HG02970 (cell line): ENCODE results near the gene SSBP2.

ENCODE experiments used
- ATAC-seq: cut with Tn5 transposase; IDR thresholded peaks from one replicate; pipeline ENCODE4 v1.9.1; 2021; ENCODE audit warnings: mild to moderate bottlenecking, moderate library complexity, moderate number of reproducible peaks; ENCODE audit not compliant: unreplicated experiment, low FRiP score

The SSBP2 gene

DNA sequence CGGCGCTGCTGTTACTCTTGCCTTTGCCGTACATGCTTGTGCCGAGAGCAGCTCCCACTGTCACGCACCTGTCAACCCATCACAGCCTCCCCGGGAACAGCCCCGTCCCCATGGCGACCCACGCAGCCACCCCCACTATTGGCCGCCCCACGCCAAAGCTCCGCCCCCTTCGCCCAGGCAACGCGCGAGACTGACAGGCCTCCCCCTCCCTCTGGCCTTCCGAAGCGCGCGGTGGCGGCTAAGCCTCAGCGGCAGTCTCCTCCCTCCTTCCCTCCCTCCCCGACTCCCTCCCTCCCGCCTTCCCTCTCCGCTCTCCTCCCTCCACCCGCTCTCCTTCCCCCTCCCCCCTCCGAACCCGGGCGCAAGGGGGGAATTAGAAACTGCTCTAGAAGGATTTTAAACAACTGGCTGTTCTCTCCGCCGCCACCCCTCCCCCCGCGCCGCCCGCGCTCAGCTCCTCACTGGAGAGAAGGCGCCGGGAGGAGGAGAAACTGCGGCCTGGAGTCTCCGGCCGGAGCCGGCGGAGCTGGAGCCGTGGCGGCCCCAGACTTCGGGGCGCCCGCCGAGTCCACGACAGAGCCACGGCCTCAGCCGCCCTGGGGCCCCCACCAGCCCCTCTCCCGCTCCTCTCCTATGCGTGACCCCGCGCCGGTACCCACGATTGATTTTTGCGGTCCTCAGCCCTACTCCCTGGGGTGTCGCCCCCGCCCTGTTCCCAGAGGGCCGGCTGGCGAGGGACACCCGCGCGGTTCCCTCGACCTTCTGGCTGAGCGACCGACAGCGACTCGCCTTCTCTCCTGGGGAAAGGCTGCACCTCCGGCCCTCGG, at the start of gene SSBP2:
SSBP2 (minus strand) TSS at position 89 of the 827 bp plus-strand sequence; CDS start at position 34, 55 bp downstream.
- ATAC-seq, result peak; percentile 80

- no peak for ATAC-seq
Measured at GRCh38 chr5:81795666-81796065, 44.8 kb upstream of the SSBP2 start.

DNA sequence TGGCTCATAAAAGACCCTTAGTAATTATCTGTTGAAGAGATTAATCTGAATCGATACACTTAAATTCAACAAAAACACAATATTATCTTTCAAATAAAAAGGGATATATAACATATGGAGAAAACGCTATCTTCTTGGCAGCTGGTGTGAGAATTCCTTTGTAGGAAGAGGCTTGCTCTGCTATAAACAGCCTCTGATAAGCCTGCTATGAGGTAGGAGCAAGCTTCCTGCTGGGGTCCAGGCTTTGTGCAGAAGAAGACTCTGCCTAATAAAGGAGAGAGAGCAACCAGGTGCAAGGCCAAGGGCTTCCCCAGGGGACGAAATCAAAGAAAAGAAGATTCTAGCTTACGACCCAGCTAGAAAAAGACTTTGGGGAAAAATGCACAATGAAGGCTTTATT, 43.3 kb upstream of the SSBP2 start:
- no peak for ATAC-seq

DNA sequence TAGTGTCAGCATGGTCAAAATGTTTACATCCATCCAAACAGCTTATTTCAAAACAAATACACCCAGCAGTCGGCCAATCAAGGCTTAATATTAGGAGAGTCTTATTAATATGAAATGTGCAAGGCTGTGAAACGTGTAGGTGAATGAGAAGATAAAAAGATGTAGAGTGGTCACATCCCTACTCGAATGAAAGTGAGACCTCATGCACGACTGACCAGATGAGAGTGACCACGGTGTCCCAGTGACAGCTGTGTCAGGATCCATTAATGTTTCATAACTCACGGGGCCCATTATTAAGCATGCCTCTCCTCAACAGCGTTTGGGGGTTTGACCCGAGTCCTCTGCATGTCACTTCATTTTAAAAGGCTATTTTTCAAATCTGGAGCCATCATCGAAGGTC, 39.4 kb upstream of the SSBP2 start:
- ATAC-seq, result no peak

DNA sequence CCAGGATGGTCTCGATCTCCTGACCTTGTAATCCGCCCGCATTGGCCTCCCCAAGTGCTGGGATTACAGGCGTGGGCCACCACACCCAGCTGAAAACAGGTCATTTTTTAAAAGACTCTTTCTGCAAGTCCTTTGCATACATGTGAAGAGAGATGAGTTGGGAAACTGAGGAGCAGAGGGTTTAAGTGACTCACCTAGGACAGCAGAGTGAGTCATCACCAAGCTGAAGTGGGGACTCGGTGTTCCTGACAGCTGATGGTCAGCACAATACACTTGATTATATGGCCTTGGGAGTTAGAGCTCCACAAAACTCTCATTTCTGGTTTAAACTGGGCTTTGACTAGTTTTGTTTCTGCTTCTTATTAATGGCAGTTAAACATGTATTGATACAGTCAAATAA, 38.1 kb upstream of the SSBP2 start:
- no peak for ATAC-seq

DNA sequence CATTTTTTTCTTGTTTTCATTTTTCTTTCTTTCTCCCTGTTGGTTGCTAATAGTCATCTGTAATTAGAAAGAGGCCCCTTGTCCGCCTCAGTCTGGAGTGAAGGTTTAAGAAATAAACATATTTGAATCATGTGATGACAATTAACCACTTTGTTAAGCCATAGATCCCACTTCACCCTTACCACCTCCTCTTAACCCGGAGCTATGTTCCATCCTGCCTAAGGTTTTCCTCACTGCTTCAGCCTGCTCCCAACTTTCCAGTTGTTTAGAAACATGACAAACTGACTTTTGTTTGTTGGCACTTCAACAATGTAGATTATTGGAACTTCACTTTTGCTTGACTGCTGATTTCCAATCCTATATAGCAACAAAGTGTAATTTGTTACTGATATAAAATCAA, 37.4 kb upstream of the SSBP2 start:
- no peak for ATAC-seq

GRCh38 chr5:81787474-81788242, 36.8 kb upstream of the SSBP2 start:
- no peak for ATAC-seq

GRCh38 chr5:81786991-81787390, 36.1 kb upstream of the SSBP2 start:
- ATAC-seq, result no peak

DNA sequence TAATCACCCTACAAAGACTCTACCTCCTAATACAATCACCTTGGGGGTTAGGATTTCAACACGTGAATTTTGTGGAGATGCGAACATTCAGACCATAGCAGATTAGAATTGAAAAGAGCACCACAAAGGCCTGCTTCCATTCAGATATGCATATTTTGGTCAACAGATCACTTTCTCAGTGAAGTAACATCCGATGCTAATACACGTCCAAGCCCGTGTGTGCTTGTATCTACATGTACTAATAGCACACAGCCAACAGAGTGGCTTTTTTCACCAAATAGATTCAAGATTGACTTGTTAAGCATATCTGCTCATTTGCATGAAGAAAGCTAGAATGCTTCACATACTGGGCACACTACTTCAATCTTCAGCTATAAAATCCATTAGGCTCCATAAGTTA, 35.6 kb upstream of the SSBP2 start:
- no peak for ATAC-seq

- no peak for ATAC-seq
Measured at GRCh38 chr5:81785322-81785721, 34.4 kb upstream of the SSBP2 start.

DNA sequence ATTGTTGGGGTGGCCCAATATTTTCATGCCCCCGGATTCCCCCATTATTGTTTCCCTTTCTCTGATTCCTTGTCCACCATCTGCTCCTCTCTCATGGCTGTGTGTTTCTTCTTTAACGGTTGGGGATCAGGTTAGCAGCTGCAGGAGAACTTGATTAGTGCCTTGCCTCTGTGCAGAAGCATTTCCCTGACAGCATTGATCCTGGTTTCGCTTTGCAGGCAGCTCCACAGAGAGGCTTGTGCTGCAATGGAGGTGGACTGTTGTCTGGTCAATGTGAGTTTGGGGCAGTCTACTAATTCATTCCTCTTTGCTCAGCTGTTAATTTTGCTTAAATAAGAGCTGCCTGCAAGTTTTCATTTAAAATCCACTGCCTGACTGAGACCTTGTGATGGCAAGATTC, 32.5 kb upstream of the SSBP2 start:
- ATAC-seq, result no peak

DNA sequence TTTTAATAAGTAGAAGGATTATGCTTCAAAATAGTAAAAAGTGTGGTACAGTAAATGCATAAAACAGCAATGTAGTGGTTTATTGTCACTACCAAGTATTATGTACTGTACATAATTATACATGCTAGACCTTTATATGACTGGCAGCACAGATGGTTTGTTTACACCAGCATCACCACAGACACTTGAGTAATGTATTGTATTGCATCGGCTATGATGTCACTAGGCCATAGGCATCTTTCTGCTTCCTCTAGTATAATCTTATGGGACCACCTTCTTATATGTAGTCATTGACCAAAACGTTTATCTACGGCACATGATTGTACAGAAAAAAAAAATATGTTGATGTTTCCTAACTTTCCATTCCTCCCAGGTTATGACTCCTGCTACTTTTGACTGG, 31.9 kb upstream of the SSBP2 start:
- ATAC-seq, result no peak

DNA sequence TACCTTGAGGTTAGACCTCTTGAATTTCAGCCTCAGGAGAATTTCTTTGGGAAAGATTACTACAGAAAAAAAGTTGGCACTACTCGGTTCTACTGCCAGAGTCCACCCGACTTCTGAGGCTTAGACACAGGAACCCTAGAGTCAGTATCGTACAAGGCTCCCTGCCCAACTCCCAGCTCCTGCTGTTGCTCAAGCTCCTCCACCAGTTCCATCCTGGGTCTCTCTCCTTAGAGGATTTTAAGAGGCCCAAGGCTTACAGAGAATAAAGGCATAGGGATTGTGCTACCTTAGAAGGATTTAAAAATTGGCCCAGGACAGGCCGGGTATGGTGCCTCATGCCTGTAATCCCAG, 29.0 kb upstream of the SSBP2 start:
- no peak for ATAC-seq

- ATAC-seq, result no peak
Measured at GRCh38 chr5:81779125-81779915, 28.4 kb upstream of the SSBP2 start.

DNA sequence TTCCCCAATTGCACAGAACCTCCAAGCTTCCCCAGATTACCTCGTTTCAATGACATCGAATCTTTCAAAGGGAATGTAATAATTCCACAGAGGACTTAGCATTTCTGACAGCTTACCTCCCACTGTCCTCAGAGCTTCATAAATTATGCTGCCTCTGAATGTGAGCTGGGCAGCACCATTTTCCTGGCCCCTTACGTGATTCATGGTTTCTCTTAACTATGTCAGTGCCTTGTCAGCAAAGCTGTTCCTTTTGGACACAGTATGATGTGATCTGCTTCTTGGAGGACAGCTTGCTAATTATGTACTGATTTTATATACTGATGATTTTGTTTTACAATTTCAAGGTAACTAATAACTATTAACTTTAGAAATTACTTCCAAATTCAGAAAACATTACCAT, 27.7 kb upstream of the SSBP2 start:
- ATAC-seq, result no peak

- no peak for ATAC-seq
Measured at GRCh38 chr5:81776258-81776657, 25.4 kb upstream of the SSBP2 start.

GRCh38 chr5:81774374-81774773, 23.5 kb upstream of the SSBP2 start:
- no peak for ATAC-seq

- ATAC-seq, result no peak
Measured at GRCh38 chr5:81773574-81773973, 22.7 kb upstream of the SSBP2 start.

DNA sequence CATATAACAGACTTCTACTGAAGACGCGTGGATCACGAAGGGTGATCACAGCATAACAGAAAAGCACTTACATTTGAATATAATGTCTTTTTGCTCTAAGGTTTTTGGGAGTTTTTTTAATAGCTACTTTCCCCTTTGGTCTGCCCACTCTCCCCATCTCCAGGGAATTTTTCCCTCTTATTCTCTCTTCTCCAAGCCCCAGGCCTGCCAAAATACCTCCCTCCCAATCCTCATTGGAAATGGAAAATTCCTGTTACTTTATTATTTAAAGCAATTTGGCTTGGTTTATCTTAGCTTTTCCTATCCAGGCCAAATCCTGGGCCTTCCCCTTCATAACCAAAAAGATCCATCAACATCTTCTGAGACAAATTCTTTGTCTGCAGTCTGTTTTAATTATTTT, 22.3 kb upstream of the SSBP2 start:
- ATAC-seq, result no peak

DNA sequence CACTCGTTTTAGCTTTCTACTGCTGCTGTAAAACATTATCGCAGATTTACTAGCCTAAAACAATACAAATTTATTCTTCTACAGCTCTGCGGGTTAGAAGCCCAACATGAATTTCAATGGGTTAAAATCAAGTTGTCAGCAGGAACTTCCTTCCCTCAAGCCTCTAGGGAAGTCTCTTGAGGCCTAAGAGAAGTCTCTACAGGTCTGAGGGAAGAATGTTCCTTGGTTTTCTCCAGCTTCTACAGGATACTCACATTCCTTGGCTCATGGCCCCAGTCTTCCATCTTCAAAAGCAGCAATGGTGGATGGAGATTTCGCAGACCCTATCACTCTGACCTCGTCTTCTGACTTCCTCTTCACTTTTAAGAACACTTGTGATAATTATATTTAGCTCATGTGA, 21.6 kb upstream of the SSBP2 start:
- ATAC-seq, result no peak

DNA sequence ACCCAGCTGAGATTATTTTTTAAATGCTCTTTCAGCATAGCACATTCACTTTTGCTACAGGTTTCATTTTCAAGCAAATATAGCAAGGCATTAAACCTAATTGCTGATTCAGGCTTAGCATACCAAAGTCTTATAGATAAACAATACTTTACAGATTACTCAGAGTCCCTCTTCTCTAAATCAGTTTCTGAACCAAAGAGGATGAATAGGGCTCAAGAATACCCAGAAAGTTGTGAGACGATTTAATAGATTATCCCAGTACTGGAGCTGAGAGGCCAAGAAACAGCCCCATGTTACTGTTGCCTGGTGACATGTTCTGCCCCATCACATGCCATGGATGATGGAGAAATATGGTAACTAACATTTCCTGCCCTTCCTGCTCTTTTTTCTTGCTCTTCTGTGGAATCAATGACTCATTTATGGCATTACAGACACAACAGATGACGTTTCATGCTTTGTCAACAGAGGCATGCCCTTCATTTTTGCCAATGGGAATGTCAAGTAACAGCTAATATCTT, 18.1 kb upstream of the SSBP2 start:
- ATAC-seq, result no peak
